CD4-positive, CD25-positive, alpha-beta regulatory T cell (primary cell): Measurements from ENCODE around the gene CHD1L. TPM values are rescaled to one million over a fixed set of nuclear protein-coding genes. Genes with fewer than 3 reads are reported as not detected.

Experiments
- ATAC-seq, 2 donors: fragments of 150-1000 bp; cut with Tn5 transposase; one replicate each; pipeline ENCODE4 v1.10.0; 2021; ENCODE audit warnings: low read depth in 2 of 2, moderate number of reproducible peaks in 2 of 2, moderate library complexity in 1 of 2
- DNase-seq, 3 donors: peaks; one replicate each; pipeline versions ENCODE4 v3.0.0 to v3.0.0-alpha.2; 2012 to 2022; ENCODE audit warnings: mixed read lengths in 1 of 3
- H3K27ac ChIP-seq: one replicate; pipeline ENCODE4 v1.7.0; 2013; ENCODE audit warnings: mild to moderate bottlenecking, low read length; ENCODE audit not compliant: insufficient read depth, poor library complexity, severe bottlenecking
- H3K27me3 ChIP-seq: one replicate; pipeline ENCODE4 v1.7.0; 2013; ENCODE audit warnings: low read length; ENCODE audit not compliant: control insufficient read depth, insufficient read depth
- H3K36me3 ChIP-seq: one replicate; pipeline ENCODE4 v1.7.0; 2013; ENCODE audit warnings: mild to moderate bottlenecking, low read length, moderate library complexity; ENCODE audit not compliant: control insufficient read depth, insufficient read depth
- H3K4me1 ChIP-seq: 2 replicates; pipeline ENCODE4 v1.7.0; 2013; ENCODE audit warnings: mild to moderate bottlenecking, low read length; ENCODE audit not compliant: insufficient read depth, control insufficient read depth, poor library complexity, severe bottlenecking
- H3K4me3 ChIP-seq: one replicate; pipeline ENCODE4 v1.7.0; 2013; ENCODE audit warnings: low read depth, mild to moderate bottlenecking, low read length, moderate library complexity
- H3K9me3 ChIP-seq, 2 experiments: 1 replicate in 1 of 2; 2 replicates in 1 of 2; pipeline ENCODE4 v1.7.0; 2013; ENCODE audit warnings: low read length in 2 of 2, mild to moderate bottlenecking in 1 of 2, moderate library complexity in 1 of 2; ENCODE audit not compliant: control insufficient read depth in 2 of 2
- H3K27ac Mint-ChIP-seq, 3 donors: one replicate each; pipeline ENCODE4 v1.8.0; 2020 to 2022; ENCODE audit warnings: mild to moderate bottlenecking in 3 of 3, mixed read lengths in 3 of 3, moderate library complexity in 2 of 3
- H3K27me3 Mint-ChIP-seq: one replicate; pipeline ENCODE4 v1.8.0; 2022; ENCODE audit warnings: mild to moderate bottlenecking, mixed read lengths
- H3K36me3 Mint-ChIP-seq: one replicate; pipeline ENCODE4 v1.8.0; 2020; ENCODE audit warnings: mixed read lengths
- H3K4me1 Mint-ChIP-seq, 4 donors: one replicate each; pipeline ENCODE4 v1.8.0; 2020 to 2022; ENCODE audit warnings: mixed read lengths in 4 of 4, mild to moderate bottlenecking in 1 of 4
- H3K4me3 Mint-ChIP-seq, 4 donors: one replicate each; pipeline ENCODE4 v1.8.0; 2020 to 2022; ENCODE audit warnings: mild to moderate bottlenecking in 4 of 4, mixed read lengths in 4 of 4, moderate library complexity in 3 of 4
- H3K9me3 Mint-ChIP-seq, 7 donors: one replicate each; pipeline ENCODE4 v1.8.0; 2020 to 2022; ENCODE audit warnings: mixed read lengths in 7 of 7, mild to moderate bottlenecking in 3 of 7, moderate library complexity in 2 of 7
- polyA plus RNA-seq, 4 donors: library from polyadenylated mRNA; unstranded; fragments of 300-500 nt; fragmentation: Illumina TruSeq; gene quantifications; one replicate each; pipeline ENCODE4 v1.2.3, GENCODE V29; 2021
- total RNA-seq: library from RNA; stranded (reverse); gene quantifications from one replicate; pipeline ENCODE4 v1.2.3, GENCODE V29; 2022

Gene CHD1L
- total and polyA plus RNA-seq, 5 donors from 2014 or later = 11.9 to 25.3 (median 17.8) TPM

- peak overlapping the region in 1 of 3 donors; percentile 66 for H3K27ac Mint-ChIP-seq
- Histone ChIP-seq H3K4me3 (no peak overlapping the region), H3K27ac (no peak overlapping the region), H3K4me1 (peaks cover 5% of the 10 kb centered on the region), H3K27me3 (no peaks in the 10 kb centered on the region), H3K9me3 (no peaks in the 10 kb centered on the region), H3K36me3 (peaks cover 21% of the 10 kb centered on the region)
- H3K4me3 Mint-ChIP-seq = no peak overlapping the region
- DNase-seq = no peak
- H3K27me3 Mint-ChIP-seq = no peaks in the 10 kb centered on the region
- no peak for ATAC-seq
- H3K9me3 Mint-ChIP-seq = no peaks in the 10 kb centered on the region
- peaks cover 24% of the 10 kb centered on the region for H3K36me3 Mint-ChIP-seq
- H3K4me1 Mint-ChIP-seq = peaks cover 26 to 30% (median 29%) of the 10 kb centered on the region in 4 donors
These were observed 10.1 kb downstream of the CHD1L start for GRCh38 chr1:147252540-147252939.

- H3K36me3 ChIP-seq = peaks cover 55% of the 10 kb centered on the region
- H3K36me3 Mint-ChIP-seq = peaks cover 26% of the 10 kb centered on the region
- no peak overlapping the region for H3K27ac ChIP-seq
- no peaks in the 10 kb centered on the region for H3K27me3 ChIP-seq
- H3K4me1 Mint-ChIP-seq = peaks cover 0 to 7% (median 3%) of the 10 kb centered on the region in 4 donors
- DNase-seq (no peak), ATAC-seq (no peak)
- no peaks in the 10 kb centered on the region for H3K4me1 ChIP-seq
- no peak overlapping the region for H3K4me3 ChIP-seq
- H3K27me3 Mint-ChIP-seq = no peaks in the 10 kb centered on the region
- no peak overlapping the region for H3K27ac Mint-ChIP-seq
- no peak overlapping the region for H3K4me3 Mint-ChIP-seq
- no peaks in the 10 kb centered on the region for H3K9me3 Mint-ChIP-seq
- no peaks in the 10 kb centered on the region for H3K9me3 ChIP-seq
These were observed 18.5 kb downstream of the CHD1L start for GRCh38 chr1:147260956-147261355.

- Histone ChIP-seq H3K27me3 (no peaks in the 10 kb centered on the region), H3K4me1 (no peaks in the 10 kb centered on the region), H3K27ac (no peak overlapping the region), H3K36me3 (peaks cover 60% of the 10 kb centered on the region), H3K9me3 (no peaks in the 10 kb centered on the region), H3K4me3 (no peak overlapping the region)
- DNase-seq (no peak), ATAC-seq (no peak)
- Mint-ChIP-seq H3K9me3 (no peaks in the 10 kb centered on the region), H3K27ac (no peak overlapping the region), H3K4me1 (peaks cover 0 to 2% (median 1%) of the 10 kb centered on the region in 4 donors), H3K27me3 (no peaks in the 10 kb centered on the region), H3K4me3 (no peak overlapping the region), H3K36me3 (peaks cover 48% of the 10 kb centered on the region)
These were observed 21.8 kb downstream of the CHD1L start for GRCh38 chr1:147264158-147264768.

GRCh38 chr1:147266381-147266780, 23.9 kb downstream of the CHD1L start:
- H3K4me3 ChIP-seq = no peak overlapping the region
- ATAC-seq = no peak

GRCh38 chr1:147267711-147268110, 25.2 kb downstream of the CHD1L start:
- H3K27me3 Mint-ChIP-seq = no peaks in the 10 kb centered on the region
- Histone ChIP-seq H3K27me3 (no peaks in the 10 kb centered on the region), H3K4me3 (no peak overlapping the region), H3K27ac (no peak overlapping the region), H3K36me3 (peaks cover 48% of the 10 kb centered on the region), H3K4me1 (no peaks in the 10 kb centered on the region), H3K9me3 (no peaks in the 10 kb centered on the region)
- no peaks in the 10 kb centered on the region for H3K4me1 Mint-ChIP-seq
- H3K36me3 Mint-ChIP-seq = peaks cover 41% of the 10 kb centered on the region
- H3K27ac Mint-ChIP-seq = peak overlapping the region in 1 of 3 donors; percentile 46
- no peak overlapping the region for H3K4me3 Mint-ChIP-seq
- H3K9me3 Mint-ChIP-seq = no peaks in the 10 kb centered on the region
- ATAC-seq (no peak), DNase-seq (no peak)

More at GRCh38 chr1:147266381-147266780, 23.9 kb downstream of the CHD1L start:
- Histone ChIP-seq H3K36me3 (peaks cover 52% of the 10 kb centered on the region), H3K27ac (no peak overlapping the region), H3K4me1 (no peaks in the 10 kb centered on the region), H3K27me3 (no peaks in the 10 kb centered on the region), H3K9me3 (no peaks in the 10 kb centered on the region)
- Mint-ChIP-seq H3K27ac (no peak overlapping the region), H3K36me3 (peaks cover 42% of the 10 kb centered on the region), H3K9me3 (no peaks in the 10 kb centered on the region), H3K27me3 (no peaks in the 10 kb centered on the region), H3K4me1 (no peaks in the 10 kb centered on the region), H3K4me3 (no peak overlapping the region)
- DNase-seq = no peak

- Mint-ChIP-seq H3K36me3 (peaks cover 45% of the 10 kb centered on the region), H3K4me1 (peaks cover 0 to 11% (median 6%) of the 10 kb centered on the region in 4 donors), H3K27ac (no peak overlapping the region), H3K4me3 (no peak overlapping the region), H3K27me3 (no peaks in the 10 kb centered on the region), H3K9me3 (no peaks in the 10 kb centered on the region)
- DNase-seq (no peak), ATAC-seq (no peak)
- Histone ChIP-seq H3K36me3 (peaks cover 40% of the 10 kb centered on the region), H3K4me1 (no peaks in the 10 kb centered on the region), H3K4me3 (no peak overlapping the region), H3K27ac (no peak overlapping the region), H3K27me3 (no peaks in the 10 kb centered on the region), H3K9me3 (no peaks in the 10 kb centered on the region)
These were observed 28.2 kb downstream of the CHD1L start for GRCh38 chr1:147270721-147271120.

- Histone ChIP-seq H3K4me1 (no peaks in the 10 kb centered on the region), H3K27ac (no peak overlapping the region), H3K27me3 (no peaks in the 10 kb centered on the region), H3K9me3 (no peaks in the 10 kb centered on the region), H3K36me3 (peaks cover 45% of the 10 kb centered on the region), H3K4me3 (no peak overlapping the region)
- Mint-ChIP-seq H3K36me3 (peaks cover 48% of the 10 kb centered on the region), H3K9me3 (no peaks in the 10 kb centered on the region), H3K27me3 (no peaks in the 10 kb centered on the region), H3K4me3 (no peak overlapping the region), H3K27ac (no peak overlapping the region), H3K4me1 (peaks cover 0 to 11% (median 6%) of the 10 kb centered on the region in 4 donors)
- DNase-seq (no peak), ATAC-seq (no peak)
These were observed 29.6 kb downstream of the CHD1L start for GRCh38 chr1:147272042-147272441.
